OCI-LY1 (cell line): Measurements from ENCODE around the gene SLC25A34.
A peak's percentile ranks its signal among the peaks of the same experiment; 100 is the strongest.

Source experiments
- EZH2 ChIP-seq: fragments of 200-600 bp; sonication (generic), shearing (Covaris generic); IDR thresholded peaks from 2 replicates; pipeline ENCODE4 v1.8.0; 2017; ENCODE audit warnings: borderline replicate concordance, mixed run types, mild to moderate bottlenecking, antibody characterized with exemption, low read length, moderate library complexity, mixed read lengths
- TF ChIP-seq, protein P1 (sequence below): fragments of 200-600 bp; sonication (generic), shearing (Covaris generic); IDR thresholded peaks from 2 replicates; pipeline ENCODE4 v1.5.1; 2017; ENCODE audit warnings: mild to moderate bottlenecking, antibody characterized with exemption, low read length, moderate library complexity, mixed read lengths

DNA sequence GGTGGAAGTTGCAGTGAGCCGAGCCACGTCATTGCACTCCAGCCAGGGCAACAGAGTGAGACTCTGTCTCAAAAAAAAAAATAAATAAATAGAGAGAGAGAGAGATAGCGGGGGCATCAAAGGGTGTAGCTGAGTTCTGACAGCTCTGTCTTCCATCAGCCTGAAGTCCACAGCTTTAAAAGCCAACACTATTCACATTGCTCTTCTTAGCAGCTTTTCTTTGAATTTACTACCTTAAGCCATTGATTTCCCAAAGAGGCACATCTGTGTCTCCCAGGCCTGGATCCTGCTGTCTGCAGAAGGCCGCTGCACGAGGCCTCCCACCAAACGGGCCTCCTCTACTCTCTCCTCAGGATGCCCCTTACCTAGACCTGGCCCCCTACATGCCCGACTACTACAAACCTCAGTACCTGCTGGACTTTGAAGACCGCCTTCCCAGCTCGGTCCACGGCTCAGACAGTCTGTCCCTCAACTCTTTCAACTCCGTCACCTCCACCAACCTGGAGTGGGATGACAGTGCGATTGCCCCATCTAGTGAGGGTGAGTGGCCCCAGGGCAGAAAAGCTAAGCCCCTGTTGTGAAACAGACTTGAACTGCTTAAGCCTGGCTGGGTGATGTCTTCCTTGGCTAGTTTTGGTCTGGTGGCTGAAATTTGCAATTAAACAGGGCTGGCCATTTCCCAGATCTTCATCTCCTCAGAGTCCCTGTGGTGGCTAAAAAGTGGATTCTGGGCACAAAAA is 16.5 kb upstream of the SLC25A34 start:
- TF ChIP-seq, protein P1, sequence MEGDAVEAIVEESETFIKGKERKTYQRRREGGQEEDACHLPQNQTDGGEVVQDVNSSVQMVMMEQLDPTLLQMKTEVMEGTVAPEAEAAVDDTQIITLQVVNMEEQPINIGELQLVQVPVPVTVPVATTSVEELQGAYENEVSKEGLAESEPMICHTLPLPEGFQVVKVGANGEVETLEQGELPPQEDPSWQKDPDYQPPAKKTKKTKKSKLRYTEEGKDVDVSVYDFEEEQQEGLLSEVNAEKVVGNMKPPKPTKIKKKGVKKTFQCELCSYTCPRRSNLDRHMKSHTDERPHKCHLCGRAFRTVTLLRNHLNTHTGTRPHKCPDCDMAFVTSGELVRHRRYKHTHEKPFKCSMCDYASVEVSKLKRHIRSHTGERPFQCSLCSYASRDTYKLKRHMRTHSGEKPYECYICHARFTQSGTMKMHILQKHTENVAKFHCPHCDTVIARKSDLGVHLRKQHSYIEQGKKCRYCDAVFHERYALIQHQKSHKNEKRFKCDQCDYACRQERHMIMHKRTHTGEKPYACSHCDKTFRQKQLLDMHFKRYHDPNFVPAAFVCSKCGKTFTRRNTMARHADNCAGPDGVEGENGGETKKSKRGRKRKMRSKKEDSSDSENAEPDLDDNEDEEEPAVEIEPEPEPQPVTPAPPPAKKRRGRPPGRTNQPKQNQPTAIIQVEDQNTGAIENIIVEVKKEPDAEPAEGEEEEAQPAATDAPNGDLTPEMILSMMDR = peak; percentile 30; the same call in 1 of the 2 replicates
- TF ChIP-seq EZH2 = no peak
